NK-92 (cell line): Measurements from ENCODE around the gene ALDOA.
"Not testable (repeated sequence)": the region's sequence is repeated elsewhere in the genome, so short reads cannot be mapped to it uniquely, and the experiment has no call there.

Source experiments
- DNase-seq: peaks from one replicate; lab custom pipeline; 2025; ENCODE audit not compliant: unreplicated experiment; lab: John Stamatoyannopoulos, UW

ALDOA gene

GRCh38 chr16:30040690-30041089, 24.9 kb upstream of the ALDOA start:
- DNase-seq: not testable (repeated sequence)

GRCh38 chr16:30041841-30042240, 23.7 kb upstream of the ALDOA start:
- DNase-seq: no peak

DNA sequence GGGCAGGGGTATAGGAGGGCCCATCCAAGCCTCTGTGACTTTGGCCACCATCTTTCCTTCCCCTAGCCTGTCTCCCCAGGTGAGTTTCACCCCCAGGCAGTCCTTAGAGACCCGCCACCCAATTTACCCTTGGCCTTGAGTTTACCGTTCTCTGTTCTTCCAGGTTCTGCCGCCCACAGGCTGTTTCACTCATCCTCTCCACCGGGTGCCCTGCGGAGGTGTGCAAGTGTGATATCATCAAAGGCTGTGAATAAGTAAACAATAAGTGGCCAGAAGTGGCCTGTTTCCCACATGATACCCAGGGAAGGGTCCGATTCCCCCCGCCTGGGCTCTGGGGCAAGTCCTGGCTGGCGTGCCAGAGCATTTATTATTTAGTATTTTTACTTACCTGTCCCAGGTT, 19.4 kb upstream of the ALDOA start:
- no peak for DNase-seq

DNA sequence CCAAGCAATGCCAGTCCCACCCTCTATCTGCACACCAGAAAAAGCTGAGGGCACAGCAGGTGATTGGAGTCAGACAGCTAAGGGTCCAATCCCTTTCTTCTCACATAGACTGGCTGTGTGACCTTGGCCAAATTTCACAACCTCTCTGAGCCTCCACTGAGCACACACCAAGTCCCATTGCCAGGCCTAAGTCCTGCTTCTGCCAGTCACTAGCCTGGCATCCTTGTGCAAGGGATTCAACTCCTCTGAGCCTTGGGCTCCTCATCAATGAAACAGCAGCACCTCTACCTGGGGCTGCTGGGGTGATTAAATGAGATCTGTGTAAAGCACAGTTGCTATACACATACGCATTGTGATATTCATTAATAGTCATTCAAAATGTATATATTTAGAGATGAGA, 19.0 kb upstream of the ALDOA start:
- DNase-seq: no peak

DNA sequence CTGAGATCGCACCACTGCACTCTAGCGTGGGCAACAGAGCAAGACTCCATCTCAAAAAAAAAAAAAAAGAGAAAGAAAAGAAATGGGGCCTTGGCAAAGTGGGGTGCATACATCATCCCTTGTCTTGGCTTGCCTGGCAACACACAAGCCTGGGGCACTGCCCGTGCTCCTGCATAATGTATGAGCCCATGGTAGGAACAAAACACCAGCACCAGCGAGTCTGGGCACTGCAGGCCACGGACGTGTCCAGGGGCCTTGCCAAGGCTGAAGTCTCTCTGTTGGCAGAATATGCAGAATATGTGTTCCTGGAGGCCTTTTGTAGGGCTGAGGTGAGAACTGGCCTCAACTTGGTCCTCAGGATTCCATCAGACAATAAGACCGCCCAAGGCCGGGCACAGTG, 15.7 kb upstream of the ALDOA start:
- no peak for DNase-seq

DNA sequence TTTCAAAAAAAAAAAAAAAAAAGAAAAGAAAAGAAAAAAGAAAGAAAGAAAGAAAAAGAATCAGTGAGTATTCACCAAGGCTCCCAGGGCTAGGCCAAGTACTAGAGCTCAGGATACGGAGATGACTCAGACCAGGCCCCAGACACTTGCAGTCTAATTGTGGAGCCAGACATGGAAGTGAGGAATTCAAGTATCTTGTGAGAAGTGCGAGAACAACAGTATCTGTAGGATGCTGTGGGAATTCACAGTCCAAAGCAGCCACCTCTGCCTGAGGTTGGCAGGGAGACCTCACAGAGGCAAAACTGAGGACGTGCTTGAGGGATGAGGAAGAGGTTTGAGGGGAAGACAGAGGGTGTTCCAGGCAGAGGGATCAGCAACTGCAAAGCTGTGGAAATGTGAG, 14.0 kb upstream of the ALDOA start:
- no peak for DNase-seq

GRCh38 chr16:30052671-30053372, 12.7 kb upstream of the ALDOA start:
- DNase-seq: peak; percentile 39

DNA sequence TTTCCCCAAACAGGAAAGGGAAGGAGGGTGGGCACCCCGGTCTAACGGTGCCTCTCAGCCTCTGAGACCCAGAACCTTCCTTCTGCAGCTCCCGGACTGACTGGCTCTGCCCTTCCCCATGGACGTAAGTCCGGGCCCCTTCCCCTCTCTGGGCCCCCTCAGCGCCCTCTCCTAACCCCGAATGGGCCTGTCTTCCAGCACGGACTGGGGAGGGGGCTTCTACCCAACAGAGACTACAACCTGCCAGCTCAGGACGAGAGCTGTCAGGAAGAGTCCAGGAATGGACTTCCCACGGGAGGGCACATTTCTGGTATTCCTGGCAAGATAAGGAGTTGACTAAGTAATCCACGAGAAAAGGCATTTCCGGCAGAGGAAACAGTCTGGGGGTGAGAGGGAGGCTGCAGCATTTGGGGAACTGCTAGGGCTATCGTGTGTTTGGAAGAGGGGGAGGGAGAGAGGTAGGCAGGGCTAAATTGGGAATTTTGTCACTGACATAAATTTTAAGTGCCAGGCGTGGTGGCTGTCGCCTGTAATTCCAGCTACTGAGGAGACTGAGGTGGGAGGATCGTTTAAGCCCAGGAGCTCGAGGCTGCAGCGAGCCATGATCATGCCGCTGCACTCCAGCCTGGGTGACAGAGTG, 12.1 kb upstream of the ALDOA start:
- no peak for DNase-seq

DNA sequence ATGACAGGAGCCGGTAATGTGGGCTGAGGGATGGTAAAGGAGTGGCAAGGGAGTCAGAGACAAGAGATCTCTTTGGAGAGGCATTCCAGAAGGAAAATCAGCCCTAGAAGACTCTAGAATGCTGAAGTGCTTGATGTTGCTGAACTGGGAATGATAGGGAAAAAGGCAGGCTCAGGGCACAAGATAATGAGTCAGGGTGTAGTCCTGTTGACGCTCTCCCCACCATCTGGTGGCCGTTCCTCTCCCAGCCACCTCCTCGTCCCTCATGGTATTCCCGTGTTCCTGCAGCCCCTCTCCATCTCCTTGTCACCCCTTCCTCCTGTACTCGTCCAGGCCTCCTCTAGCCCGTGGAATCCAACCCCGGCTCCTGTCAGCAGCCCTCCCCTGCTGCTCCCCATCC, 11.1 kb upstream of the ALDOA start:
- no peak for DNase-seq

- no peak for DNase-seq
These were observed 10.5 kb upstream of the ALDOA start for GRCh38 chr16:30054959-30055553.

DNA sequence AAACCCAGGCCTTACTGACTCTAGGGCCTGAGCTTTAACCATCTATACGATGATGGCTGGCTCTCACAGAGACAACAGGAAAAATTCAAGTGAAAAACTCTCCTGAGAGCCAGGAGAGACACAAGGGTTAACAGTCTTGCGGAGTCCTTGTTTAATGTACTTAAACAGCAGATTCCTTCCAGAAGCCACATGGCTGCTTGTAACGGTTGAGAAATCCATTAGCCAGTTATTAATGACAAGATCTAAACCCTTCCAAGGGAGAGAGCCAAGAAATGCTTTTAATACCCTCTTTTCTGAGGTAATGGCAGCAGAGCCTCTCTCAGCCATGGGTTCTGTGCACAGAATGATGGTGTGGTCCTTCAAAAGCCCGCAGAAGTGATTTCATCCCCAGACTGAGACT, 5.2 kb upstream of the ALDOA start:
- DNase-seq: no peak

DNA sequence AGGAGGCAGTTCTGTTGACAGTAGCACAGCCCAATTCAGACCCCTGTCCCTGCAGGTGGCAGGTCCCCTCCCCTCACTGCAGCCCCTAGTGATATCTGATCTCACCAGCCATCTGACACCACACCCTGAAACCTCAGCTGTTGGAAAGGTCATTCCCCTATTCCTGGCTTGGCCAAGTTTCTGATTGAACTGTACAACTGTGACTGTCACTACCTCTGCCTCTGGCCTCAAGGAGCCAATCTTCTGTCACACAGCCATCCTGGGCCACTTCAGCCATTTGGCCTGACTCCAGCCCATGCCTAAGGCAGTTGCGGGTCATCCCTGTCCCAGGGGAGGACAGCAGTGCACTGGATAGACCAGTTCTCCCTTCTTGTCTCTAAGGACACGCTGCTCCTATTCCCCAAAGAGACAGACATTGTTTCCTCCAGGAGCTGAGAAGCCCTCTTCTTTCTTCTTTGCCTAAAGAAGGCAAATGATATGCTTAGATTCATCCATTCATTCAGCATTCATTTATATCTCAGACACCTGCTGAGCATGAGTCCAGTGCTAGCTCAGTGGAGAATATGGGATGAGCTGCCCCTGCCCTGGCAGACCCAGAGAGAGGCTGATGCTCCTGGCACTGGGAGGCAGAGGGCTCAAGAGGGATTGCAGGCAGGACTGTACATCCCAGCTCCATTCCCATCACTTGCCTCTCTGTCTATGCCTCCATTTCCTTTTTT, 4.6 kb upstream of the ALDOA start:
- no peak for DNase-seq

DNA sequence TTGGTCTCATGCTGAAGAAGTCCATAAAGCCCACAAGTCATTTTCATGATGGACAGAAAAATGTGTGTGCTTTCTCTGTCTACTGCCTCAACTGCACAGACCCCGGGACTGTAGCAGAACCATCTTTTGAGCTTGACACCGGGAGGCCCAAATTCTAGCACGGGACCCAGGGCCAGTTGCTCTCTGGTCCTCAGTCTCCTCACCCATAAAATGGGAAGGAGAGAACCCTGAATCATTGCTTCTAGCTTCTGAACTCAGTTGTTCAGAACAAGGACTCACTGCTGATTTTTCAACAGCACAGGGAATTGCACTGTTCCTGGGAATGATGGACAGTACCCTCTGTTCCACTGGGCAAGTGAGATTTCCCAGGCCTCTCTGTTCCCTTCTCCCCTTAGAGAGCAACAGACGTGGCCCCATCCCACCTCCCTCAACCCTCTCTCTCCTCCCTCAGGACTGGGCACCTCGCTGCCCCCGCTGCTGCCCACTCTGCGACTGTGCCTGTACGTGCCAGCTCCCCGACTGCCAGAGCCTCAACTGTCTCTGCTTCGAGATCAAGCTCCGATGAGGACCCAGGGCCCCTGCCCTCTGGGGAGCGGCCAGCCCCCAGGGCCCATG, 2.2 kb upstream of the ALDOA start:
- DNase-seq: no peak

DNA sequence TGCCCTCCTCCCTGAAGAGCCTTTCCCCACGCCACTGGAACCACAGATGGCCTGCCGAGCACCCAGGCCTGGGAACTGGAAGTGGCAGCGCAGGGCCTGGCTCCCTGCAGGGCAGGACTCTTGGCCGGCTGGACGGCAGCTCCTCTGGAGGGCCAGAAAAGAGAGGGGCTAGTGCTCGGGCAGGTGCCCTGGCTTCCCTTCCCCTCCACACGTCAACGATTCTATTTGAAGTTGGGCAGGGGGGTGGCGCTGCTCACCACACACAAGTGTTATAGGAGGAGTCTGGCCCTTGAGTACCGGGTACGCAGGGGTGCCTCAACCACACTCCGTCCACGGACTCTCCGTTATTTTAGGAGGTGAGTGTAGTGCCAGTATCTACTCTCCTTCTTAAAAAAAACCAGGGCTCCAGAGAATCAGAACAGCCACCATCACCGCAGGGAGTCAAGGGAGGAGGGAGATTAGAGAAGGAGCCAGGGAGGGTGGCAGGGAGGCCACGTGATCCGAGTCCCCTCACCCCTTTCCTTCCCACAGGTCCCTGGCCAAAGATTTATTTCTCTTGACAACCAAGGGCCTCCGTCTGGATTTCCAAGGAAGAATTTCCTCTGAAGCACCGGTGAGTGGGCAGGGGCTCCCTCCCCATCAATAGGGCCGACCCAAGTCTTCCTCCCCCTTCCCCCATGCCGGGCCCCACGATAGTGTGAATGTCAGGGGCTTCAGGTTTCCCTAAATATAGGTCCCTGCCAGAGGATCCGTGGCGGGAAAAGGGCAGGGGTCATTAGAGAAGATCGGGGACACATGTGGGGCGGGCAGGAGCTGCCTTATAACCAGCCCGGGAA, 1.4 kb upstream of the ALDOA start:
- no peak for DNase-seq

DNA sequence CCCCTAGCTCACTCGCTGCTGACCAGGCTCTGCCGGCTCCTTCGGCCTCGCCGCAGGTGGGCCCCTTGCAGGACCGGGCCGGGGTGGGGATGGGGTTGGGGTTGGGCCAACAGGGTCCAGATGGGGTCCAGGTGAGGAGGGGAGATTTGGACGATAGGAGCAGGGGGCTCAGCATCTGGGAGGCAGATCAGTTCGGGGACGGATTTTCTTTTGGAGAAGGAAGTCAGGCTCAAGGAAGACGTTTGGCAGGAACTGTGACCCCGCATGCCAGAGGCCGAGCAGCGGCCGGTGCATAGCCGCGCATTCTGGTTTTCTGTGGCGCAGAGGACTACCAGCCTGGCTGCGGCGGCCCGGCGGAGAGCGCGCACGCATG, 845 bp upstream of the ALDOA start:
- no peak for DNase-seq

- DNase-seq: no peak
These were observed 592 bp downstream of the ALDOA start for GRCh38 chr16:30065943-30066760.

- no peak for DNase-seq
These were observed 1.4 kb downstream of the ALDOA start for GRCh38 chr16:30066761-30067583.

- DNase-seq: no peak
These were observed 2.0 kb downstream of the ALDOA start for GRCh38 chr16:30067584-30067916.

DNA sequence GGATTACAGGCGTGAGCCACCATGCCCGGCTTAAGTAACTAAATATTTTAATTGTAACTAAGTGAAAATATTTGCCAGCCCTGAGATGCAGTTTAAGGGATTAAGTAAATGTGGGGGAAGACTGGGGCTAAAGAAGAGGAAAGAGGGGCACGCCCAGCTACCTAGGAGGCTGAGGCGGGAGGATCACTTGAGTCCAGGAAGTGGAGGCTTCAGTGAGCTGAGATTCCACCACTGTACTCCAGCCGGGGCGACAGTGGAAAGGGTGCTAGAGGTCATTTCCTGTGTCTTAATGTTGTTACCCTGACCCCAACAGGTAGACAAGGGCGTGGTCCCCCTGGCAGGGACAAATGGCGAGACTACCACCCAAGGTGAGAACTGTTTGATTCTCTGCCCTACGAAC, 2.8 kb downstream of the ALDOA start:
- DNase-seq: no peak
